ENCODE data around the gene ANKLE2. TPM values are rescaled to one million over a fixed set of nuclear protein-coding genes. Genes with fewer than 3 reads are reported as not detected.

ANKLE2 gene
- total and polyA plus RNA-seq, 10 of the 15 experiments (the other 5 are each of a cell fraction or from before 2014, with no cell fraction given): 4.3 to 89.4 (median 53.0) TPM

GRCh38 chr12:132773077-132773955, 11.7 kb upstream of the ANKLE2 start:
- H3K4me3 ChIP-seq: no peak overlapping the region
- peaks cover 8% of the 10 kb centered on the region for H3K79me2 ChIP-seq (ENCODE audit: control insufficient read depth, insufficient read depth, low read length)
- TF ChIP-seq SP1 (IDR thresholded peaks at IDR 0.05; ENCODE audit: low read depth, low read length) (no peak), ATF7 (IDR thresholded peaks at IDR 0.05; ENCODE audit: low read depth) (no peak), MAX (IDR thresholded peaks at IDR 0.05; ENCODE audit: low read depth, low read length) (no peak), MEF2B (IDR thresholded peaks at IDR 0.05; ENCODE audit: partially characterized antibody, poor library complexity, severe bottlenecking) (no peak), POLR2AphosphoS2 (IDR thresholded peaks at IDR 0.05; ENCODE audit: low read depth, low read length) (no peak), LARP7 (IDR thresholded peaks at IDR 0.05) (no peak), JUND (IDR thresholded peaks at IDR 0.05; ENCODE audit: low read depth, low read length) (no peak), DPF2 (IDR thresholded peaks at IDR 0.05) (no peak), ZNF687 (IDR thresholded peaks at IDR 0.05) (no peak), GABPA (IDR thresholded peaks at IDR 0.05; ENCODE audit: low read depth) (no peak), RUNX3 (IDR thresholded peaks at IDR 0.05; ENCODE audit: low read length) (no peak), RFX5 (IDR thresholded peaks at IDR 0.05; ENCODE audit: low read depth, low read length) (no peak), SMAD5 (IDR thresholded peaks at IDR 0.05; ENCODE audit: low read depth) (no peak), ZNF384 (IDR thresholded peaks at IDR 0.05; ENCODE audit: borderline replicate concordance, low read depth, low read length) (no peak)
- H3K9me3 ChIP-seq (replicated peaks; ENCODE audit: control insufficient read depth, insufficient read depth, low read length): peaks cover 1% of the 10 kb centered on the region; the same call in 1 of the 3 replicates
- in situ Hi-C loops (cut with MboI): no loop called here
- H3K27me3 ChIP-seq (replicated peaks in 1 of 2; ENCODE audit: control insufficient read depth in 2 of 2, insufficient read depth in 2 of 2, low read length in 1 of 2): no peaks in the 10 kb centered on the region
- intact Hi-C loops (cut with micrococcal nuclease; ENCODE audit: unreplicated experiment): no loop called here
- 95% methylated on average over 39 of the region's 41 CpGs for WGBS (ENCODE audit: insufficient coverage, insufficient replicate concordance, low lambda C conversion rate, missing lambda C conversion rate)
- FAIRE-seq (no peak), ATAC-seq (no peak), DNase-seq (ENCODE audit: low read depth, low spot score) (no peak)
- H3K4me2 ChIP-seq (ENCODE audit: control insufficient read depth, insufficient read depth): 0 out of 2 replicates have a peak overlapping the region, but pooled peaks have one; percentile 2
- ChIA-PET POLR2A (interaction anchor here (0.6 to 0.7 kb wide), 2 partner anchors 14 to 63 kb away, joined by 3 to 7 read pairs; partner anchors contain the start of gene PGAM5), SMC1A (ENCODE audit: uncharacterized antibody, unreplicated experiment) (interaction anchor here (0.9 to 1.2 kb wide), 5 partner anchors 13 to 57 kb away, joined by 3 to 5 read pairs (median 4); no protein-coding TSS in a partner anchor), CTCF (interaction anchor here (1.0 to 1.6 kb wide), 2 partner anchors 37 to 47 kb away, joined by 3 read pairs; no protein-coding TSS in a partner anchor), RAD21 (ENCODE audit: unreplicated experiment) (interaction anchor here (1.1 kb wide), 2 partner anchors 12 to 46 kb away, joined by 3 to 10 read pairs; no protein-coding TSS in a partner anchor)
- peaks cover 46% of the 10 kb centered on the region for H3K4me1 ChIP-seq (ENCODE audit: control insufficient read depth, insufficient read depth, low read length)
- H4K20me1 ChIP-seq (ENCODE audit: control insufficient read depth, insufficient read depth): no peaks in the 10 kb centered on the region
- H3K36me3 ChIP-seq (ENCODE audit: control insufficient read depth in 2 of 2, insufficient read depth in 2 of 2, low read length in 1 of 2): peaks cover 14 to 17% of the 10 kb centered on the region in 2 experiments
- BruUV-seq (replicated peaks): no TSS peak
- H3K9ac ChIP-seq (ENCODE audit: control insufficient read depth, insufficient read depth, low read length): no peak overlapping the region
- H2AFZ ChIP-seq (ENCODE audit: control insufficient read depth, low read depth, low read length): no peak overlapping the region
- peak overlapping the region; percentile 95 for H3K27ac ChIP-seq (ENCODE audit: control insufficient read depth, insufficient read depth)
